OCI-LY1 (cell line): ENCODE data around the gene GRIPAP1.

Source experiments
- H2AFZ ChIP-seq: fragments of 200-600 bp; sonication (generic), shearing (Covaris generic); 2 replicates; pipeline ENCODE4 v1.6.0; 2014; ENCODE audit warnings: antibody characterized with exemption, mild to moderate bottlenecking, low read length
- H3F3A ChIP-seq: fragments of 200-600 bp; sonication (generic), shearing (Covaris generic); 2 replicates; pipeline ENCODE4 v1.6.0; 2014; ENCODE audit warnings: mild to moderate bottlenecking, antibody characterized with exemption, low read length, moderate library complexity; ENCODE audit not compliant: insufficient read depth
- H3K27ac ChIP-seq: fragments of 200-600 bp; sonication (generic); 2 replicates; pipeline ENCODE4 v1.5.1; 2014; ENCODE audit warnings: low read length, mixed run types, mild to moderate bottlenecking, low read depth; ENCODE audit not compliant: poor library complexity, severe bottlenecking
- H3K27me3 ChIP-seq: fragments of 200-600 bp; sonication (generic); 2 replicates; pipeline ENCODE4 v1.6.0; 2014; ENCODE audit warnings: antibody characterized with exemption, mild to moderate bottlenecking, low read length, moderate library complexity; ENCODE audit not compliant: insufficient read depth
- H3K36me3 ChIP-seq: fragments of 200-600 bp; sonication (generic); 2 replicates; pipeline ENCODE4 v1.6.1; 2014; ENCODE audit warnings: mild to moderate bottlenecking, antibody characterized with exemption, low read length, moderate library complexity, mixed read lengths; ENCODE audit not compliant: insufficient read depth
- H3K4me1 ChIP-seq: fragments of 200-600 bp; sonication (generic); 2 replicates; pipeline ENCODE4 v1.5.1; 2014; ENCODE audit warnings: mild to moderate bottlenecking, low read length, moderate library complexity; ENCODE audit not compliant: insufficient read depth, severe bottlenecking
- H3K4me2 ChIP-seq: fragments of 200-600 bp; sonication (generic), shearing (Covaris generic); 2 replicates; pipeline ENCODE4 v1.6.1; 2014; ENCODE audit warnings: low read length
- H3K4me3 ChIP-seq: fragments of 200-600 bp; sonication (generic); 2 replicates; pipeline ENCODE4 v1.5.1; 2014; ENCODE audit warnings: low read length, low read depth, mild to moderate bottlenecking, mixed read lengths; ENCODE audit not compliant: poor library complexity, severe bottlenecking
- H3K79me2 ChIP-seq: fragments of 200-600 bp; shearing (Covaris generic); 2 replicates; pipeline ENCODE4 v1.6.1; 2016; ENCODE audit warnings: mixed run types, low read length, mixed read lengths; ENCODE audit not compliant: insufficient read depth
- H3K9ac ChIP-seq: fragments of 200-600 bp; sonication (generic), shearing (Covaris generic); 2 replicates; pipeline ENCODE4 v1.6.1; 2014; ENCODE audit warnings: mild to moderate bottlenecking, low read length, mixed read lengths
- H3K9me2 ChIP-seq: fragments of 200-600 bp; sonication (generic), shearing (Covaris generic); 2 replicates; pipeline ENCODE4 v1.6.1; 2014; ENCODE audit warnings: low read depth, mild to moderate bottlenecking, low read length, mixed read lengths
- H3K9me3 ChIP-seq: fragments of 200-600 bp; shearing (Covaris generic); 2 replicates; pipeline ENCODE4 v1.6.1; 2014; ENCODE audit warnings: low read length, mixed read lengths
- H4K20me1 ChIP-seq: fragments of 200-600 bp; sonication (generic), shearing (Covaris generic); 2 replicates; pipeline ENCODE4 v1.6.0; 2016; ENCODE audit warnings: mild to moderate bottlenecking, low read length; ENCODE audit not compliant: insufficient read depth
- CTCF ChIP-seq: fragments of 200-600 bp; sonication (generic), shearing (Covaris generic); IDR thresholded peaks from 2 replicates; pipeline ENCODE4 v1.5.1; 2017; ENCODE audit warnings: mild to moderate bottlenecking, antibody characterized with exemption, low read length, moderate library complexity, mixed read lengths
- EZH2 ChIP-seq: fragments of 200-600 bp; sonication (generic), shearing (Covaris generic); IDR thresholded peaks from 2 replicates; pipeline ENCODE4 v1.8.0; 2017; ENCODE audit warnings: borderline replicate concordance, mixed run types, mild to moderate bottlenecking, antibody characterized with exemption, low read length, moderate library complexity, mixed read lengths

GRIPAP1 gene

DNA sequence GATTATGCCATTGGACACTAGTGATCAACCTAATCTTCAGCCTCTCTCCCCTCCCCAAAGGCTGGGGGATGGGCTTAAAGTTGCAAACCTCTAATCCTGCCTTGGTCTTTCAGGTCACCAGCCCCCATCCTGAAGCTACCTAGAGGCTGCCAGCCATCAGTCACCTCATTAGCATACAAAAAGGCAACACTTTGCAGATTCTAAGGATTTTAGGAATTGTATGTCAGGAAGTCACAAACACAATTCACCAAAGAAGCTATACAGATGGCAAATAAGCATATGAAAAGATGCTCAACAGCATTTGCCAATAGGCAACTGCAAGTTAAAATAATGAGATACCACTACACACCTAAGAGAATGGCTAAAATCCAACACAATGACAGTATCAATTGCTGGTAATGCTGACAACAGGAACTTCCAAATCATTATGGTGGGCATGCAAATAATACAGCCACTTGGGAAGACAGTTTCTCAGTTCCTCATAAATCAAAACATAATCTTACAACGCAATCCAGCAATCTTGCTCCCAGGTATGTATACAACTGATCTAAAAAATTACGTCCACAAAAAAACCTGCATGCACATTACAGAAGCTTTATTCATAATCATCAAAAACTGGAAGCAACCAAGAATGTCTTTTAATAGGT, 74.2 kb downstream of the GRIPAP1 start:
- no peaks in the 10 kb centered on the region for H3K79me2 ChIP-seq
- H3K27me3 ChIP-seq = no peaks in the 10 kb centered on the region
- H3K9me3 ChIP-seq = no peaks in the 10 kb centered on the region
- H3K9ac ChIP-seq = no peak overlapping the region
- peaks cover 34% of the 10 kb centered on the region for H3K36me3 ChIP-seq
- no peak overlapping the region for H3K27ac ChIP-seq
- no peak overlapping the region for H3K4me3 ChIP-seq
- H2AFZ ChIP-seq = no peak overlapping the region
- H3K4me1 ChIP-seq = peaks cover 12% of the 10 kb centered on the region
- no peaks in the 10 kb centered on the region for H3F3A ChIP-seq
- TF ChIP-seq CTCF (no peak), EZH2 (no peak)
- no peak overlapping the region for H3K4me2 ChIP-seq
- no peaks in the 10 kb centered on the region for H4K20me1 ChIP-seq
- no peaks in the 10 kb centered on the region for H3K9me2 ChIP-seq

DNA sequence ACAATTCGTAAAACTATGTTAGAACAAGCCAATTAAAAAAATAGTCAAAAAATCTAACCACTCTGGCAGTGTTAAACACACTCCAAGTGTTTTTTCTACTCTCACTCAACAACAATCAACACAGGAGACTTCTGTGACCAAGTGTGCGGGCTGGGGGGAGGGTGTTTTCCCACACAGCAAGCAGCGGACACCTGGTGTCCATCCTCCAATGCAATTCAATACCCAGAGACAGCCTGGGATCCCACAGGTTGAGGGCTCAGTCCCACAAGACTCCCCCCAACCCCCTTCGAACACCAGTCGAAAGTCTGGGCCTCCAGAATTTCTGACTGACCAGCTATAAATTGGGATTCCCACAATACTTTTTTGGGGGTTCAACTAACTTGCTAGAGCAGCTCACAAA, 74.9 kb downstream of the GRIPAP1 start:
- Histone ChIP-seq H3K9me2 (no peaks in the 10 kb centered on the region), H3K9me3 (no peaks in the 10 kb centered on the region), H3K4me2 (no peak overlapping the region), H4K20me1 (no peaks in the 10 kb centered on the region), H3K79me2 (no peaks in the 10 kb centered on the region), H3K4me3 (no peak overlapping the region), H3K4me1 (peaks cover 12% of the 10 kb centered on the region), H3K27me3 (no peaks in the 10 kb centered on the region), H3K27ac (no peak overlapping the region), H2AFZ (no peak overlapping the region), H3F3A (no peaks in the 10 kb centered on the region), H3K36me3 (peaks cover 39% of the 10 kb centered on the region), H3K9ac (no peak overlapping the region)
- TF ChIP-seq CTCF = no peak
- TF ChIP-seq EZH2 = no peak

DNA sequence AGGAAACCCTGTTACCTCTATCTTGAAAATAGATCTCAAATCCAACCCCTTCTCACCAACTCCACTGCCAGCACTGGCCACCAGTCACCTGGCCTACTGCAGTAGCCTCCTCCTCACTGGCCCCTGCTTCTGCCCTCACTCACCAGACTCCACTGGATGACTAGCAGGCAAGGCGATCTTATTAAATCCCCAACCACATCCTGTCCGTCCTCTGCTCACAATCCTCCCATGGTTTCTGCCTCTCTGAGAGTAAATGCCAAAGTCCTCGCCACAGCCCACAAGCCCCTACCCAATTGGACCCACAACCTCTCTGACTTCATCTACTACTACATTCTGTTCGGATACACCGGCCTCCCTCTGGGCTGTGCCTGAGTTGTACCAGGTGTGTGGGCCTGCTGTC, 77.8 kb downstream of the GRIPAP1 start:
- H3K36me3 ChIP-seq = peaks cover 33% of the 10 kb centered on the region
- no peak overlapping the region for H3K4me2 ChIP-seq
- H3K9me2 ChIP-seq = no peaks in the 10 kb centered on the region
- H4K20me1 ChIP-seq = no peaks in the 10 kb centered on the region
- no peaks in the 10 kb centered on the region for H3K27me3 ChIP-seq
- no peaks in the 10 kb centered on the region for H3F3A ChIP-seq
- H2AFZ ChIP-seq = no peak overlapping the region
- peaks cover 30% of the 10 kb centered on the region for H3K4me1 ChIP-seq
- H3K27ac ChIP-seq = no peak overlapping the region
- no peaks in the 10 kb centered on the region for H3K79me2 ChIP-seq
- H3K9me3 ChIP-seq = no peaks in the 10 kb centered on the region
- TF ChIP-seq CTCF (no peak), EZH2 (no peak)
- no peak overlapping the region for H3K9ac ChIP-seq
- no peak overlapping the region for H3K4me3 ChIP-seq
